D721Med (cell line): ENCODE results near the gene SVEP1.
"Not testable (repeated sequence)": the region's sequence is repeated elsewhere in the genome, so short reads cannot be mapped to it uniquely, and the experiment has no call there.

Experiments used
- DNase-seq: peaks from one replicate; pipeline ENCODE4 v3.0.0; 2011; ENCODE audit warnings: low spot score; ENCODE audit not compliant: insufficient read length
- FAIRE-seq: peaks from 2 replicates; lab custom pipeline; 2011; peaks lifted over from hg19 to GRCh38; lab: Jason Lieb, UNC
- TF ChIP-seq, protein P1 (sequence below): IDR thresholded peaks from 2 replicates; pipeline ENCODE4 v1.5.1; 2012; ENCODE audit warnings: mild to moderate bottlenecking, control low read depth; ENCODE audit not compliant: insufficient read depth; ENCODE audit errors: missing control alignments

SVEP1 gene

DNA sequence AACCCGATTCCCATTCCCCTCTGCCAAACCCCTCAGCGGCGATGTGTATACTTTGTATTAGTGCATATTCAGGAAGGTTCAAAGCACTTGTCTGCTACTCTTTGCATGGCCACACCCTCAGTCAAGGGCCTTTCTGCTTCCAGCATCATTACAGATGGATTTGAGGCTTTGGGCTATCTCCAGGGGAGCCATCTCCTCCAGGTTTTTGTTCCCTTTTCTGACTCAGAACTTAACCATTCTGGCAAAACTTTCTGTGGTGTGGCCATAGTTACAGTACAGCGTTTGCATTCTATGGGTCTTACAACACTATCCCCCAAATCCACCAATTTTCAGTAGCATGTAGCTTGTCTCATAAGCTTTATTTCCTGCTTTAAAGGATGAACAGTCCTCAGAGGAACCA, 36.0 kb upstream of the SVEP1 start:
- DNase-seq, result no peak
- TF ChIP-seq, protein P1, sequence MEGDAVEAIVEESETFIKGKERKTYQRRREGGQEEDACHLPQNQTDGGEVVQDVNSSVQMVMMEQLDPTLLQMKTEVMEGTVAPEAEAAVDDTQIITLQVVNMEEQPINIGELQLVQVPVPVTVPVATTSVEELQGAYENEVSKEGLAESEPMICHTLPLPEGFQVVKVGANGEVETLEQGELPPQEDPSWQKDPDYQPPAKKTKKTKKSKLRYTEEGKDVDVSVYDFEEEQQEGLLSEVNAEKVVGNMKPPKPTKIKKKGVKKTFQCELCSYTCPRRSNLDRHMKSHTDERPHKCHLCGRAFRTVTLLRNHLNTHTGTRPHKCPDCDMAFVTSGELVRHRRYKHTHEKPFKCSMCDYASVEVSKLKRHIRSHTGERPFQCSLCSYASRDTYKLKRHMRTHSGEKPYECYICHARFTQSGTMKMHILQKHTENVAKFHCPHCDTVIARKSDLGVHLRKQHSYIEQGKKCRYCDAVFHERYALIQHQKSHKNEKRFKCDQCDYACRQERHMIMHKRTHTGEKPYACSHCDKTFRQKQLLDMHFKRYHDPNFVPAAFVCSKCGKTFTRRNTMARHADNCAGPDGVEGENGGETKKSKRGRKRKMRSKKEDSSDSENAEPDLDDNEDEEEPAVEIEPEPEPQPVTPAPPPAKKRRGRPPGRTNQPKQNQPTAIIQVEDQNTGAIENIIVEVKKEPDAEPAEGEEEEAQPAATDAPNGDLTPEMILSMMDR, result no peak
- FAIRE-seq, result no peak

DNA sequence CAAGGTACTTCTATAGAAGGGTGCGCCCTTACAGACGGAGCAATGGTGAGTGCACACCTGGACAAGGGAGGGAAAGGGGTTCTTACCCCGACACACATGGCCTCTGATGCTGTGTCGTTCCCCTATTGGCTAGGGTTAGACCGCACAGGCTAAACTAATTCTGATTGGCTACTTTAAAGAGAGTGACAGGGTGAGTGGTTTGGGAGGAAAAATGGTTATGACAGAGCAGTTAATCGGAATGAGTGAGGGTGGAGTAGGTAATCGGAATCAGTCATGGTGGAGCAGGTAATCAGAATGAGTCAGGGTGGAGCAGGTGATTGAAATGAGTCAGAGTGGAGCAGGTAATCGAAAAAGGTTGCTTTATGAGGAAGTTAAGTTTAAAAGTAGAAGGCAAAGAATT, 35.0 kb upstream of the SVEP1 start:
- DNase-seq, FAIRE-seq: not testable (repeated sequence)

DNA sequence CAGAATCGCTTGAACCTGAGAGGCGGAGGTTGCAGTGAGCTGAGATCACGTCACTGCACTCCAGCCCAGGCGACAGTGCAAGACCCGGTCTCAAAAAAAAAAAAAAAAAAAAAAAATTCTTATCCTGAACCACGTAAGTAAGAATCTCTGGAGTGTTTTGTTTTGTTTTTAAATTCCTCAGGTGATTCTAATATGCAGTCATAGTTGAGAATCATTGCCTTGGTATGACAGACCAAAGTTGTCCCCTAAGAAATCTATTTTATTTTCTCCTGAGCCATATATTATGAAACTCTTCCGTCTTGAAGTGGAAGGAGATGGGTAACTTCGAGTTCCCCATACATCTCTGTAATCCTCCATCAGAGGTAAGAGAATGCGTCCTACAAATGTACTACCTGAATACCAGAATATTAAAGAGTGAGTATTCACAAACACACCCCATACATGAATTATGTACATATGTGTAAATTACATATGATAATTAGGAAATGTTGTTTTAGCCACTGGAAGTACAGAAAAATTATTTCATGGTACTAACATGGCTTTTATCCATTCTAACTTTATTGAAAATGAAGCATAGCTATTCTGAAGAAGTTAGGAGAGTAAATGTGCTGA, 26.7 kb upstream of the SVEP1 start:
- FAIRE-seq (no peak), DNase-seq (no peak)
- TF ChIP-seq, protein P1, result no peak

DNA sequence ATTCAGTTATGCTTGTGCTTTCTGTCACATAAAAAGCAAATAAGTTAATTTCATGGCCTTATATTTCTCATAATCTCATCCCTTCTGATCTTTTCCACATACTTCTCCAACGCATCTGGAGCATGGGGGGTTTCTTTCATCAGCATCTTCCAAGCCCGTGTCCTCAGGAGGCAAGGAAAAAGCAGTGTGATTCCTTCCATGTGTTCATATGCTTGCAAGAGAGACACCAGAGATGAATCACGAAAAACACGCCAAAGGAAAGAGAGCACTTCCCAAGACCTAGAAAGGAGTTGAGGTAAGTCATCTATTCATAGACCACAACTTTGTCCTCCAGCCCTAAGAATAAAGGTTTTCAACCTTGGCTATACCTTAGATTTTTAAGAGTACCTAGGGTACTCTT, 26.0 kb upstream of the SVEP1 start:
- DNase-seq (no peak), FAIRE-seq (no peak)
- TF ChIP-seq, protein P1, result no peak

DNA sequence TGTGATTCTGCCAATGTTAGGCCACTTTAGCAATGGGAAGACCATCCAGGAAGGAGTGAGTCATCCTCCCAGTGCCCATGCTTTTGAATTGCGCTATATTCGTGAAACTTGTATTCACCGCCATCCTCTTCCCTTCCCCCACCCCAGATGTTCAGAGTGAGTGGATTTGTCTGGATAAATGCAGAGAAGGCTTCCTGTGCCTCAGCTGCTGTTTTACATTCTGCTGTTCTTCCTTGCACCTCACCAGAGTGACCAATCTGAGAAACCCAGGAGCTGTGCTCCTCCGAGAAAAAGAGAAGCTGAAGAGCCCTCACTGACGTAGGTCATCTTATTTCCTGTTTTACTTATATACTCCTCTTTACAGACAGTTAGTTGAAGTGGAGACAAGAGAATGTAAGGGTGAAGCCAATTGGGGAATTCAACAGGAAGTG, 24.6 kb upstream of the SVEP1 start:
- FAIRE-seq (no peak), DNase-seq (no peak)

GRCh38 chr9:110602281-110602680, 22.7 kb upstream of the SVEP1 start:
- DNase-seq, result no peak
- TF ChIP-seq, protein P1, result no peak

More for the DNA sequence above, 24.6 kb upstream of the SVEP1 start:
- TF ChIP-seq, protein P1, result no peak

GRCh38 chr9:110601098-110601497, 21.6 kb upstream of the SVEP1 start:
- DNase-seq, result no peak
- no peak for FAIRE-seq
- TF ChIP-seq, protein P1, result no peak

More at GRCh38 chr9:110602281-110602680, 22.7 kb upstream of the SVEP1 start:
- FAIRE-seq, result no peak
